GM18517 (cell line): ENCODE results near the gene DCST2.

ENCODE experiments used
- ATAC-seq: cut with Tn5 transposase; IDR thresholded peaks from one replicate; pipeline ENCODE4 v1.9.1; 2021; ENCODE audit warnings: mild to moderate bottlenecking, moderate library complexity; ENCODE audit not compliant: unreplicated experiment

The DCST2 gene

DNA sequence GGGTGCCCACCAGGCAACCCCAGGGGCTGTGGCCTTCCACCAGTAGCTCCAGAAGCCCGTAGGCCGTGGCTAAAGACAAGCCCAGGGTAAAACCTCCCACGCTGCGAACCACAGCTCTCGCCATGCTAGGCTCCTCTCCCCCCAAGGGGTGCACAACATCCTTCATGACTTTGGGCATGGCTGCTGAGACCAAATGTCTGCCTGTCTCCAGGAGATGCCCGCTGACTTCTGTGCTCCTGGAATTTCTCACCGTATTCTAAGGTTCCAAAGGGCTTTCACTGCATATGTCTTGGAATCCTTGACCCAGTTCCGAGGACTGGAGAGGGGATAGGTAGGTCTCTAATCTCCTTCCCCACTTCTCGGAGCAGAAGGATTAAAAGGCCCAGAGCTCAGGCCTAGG is at the start of gene DCST2, which contains the start of gene DCST1:
Gene DCST2 (minus strand): TSS at position 258 of the 400 bp plus-strand sequence. CDS start 80 bp downstream, at position 178.
Gene DCST1 (plus strand): TSS at position 301 of the 400 bp plus-strand sequence. CDS start 213 bp downstream, outside the sequence.
- ATAC-seq = no peak

GRCh38 chr1:155083052-155083541 is 49.5 kb upstream of the DCST2 start:
- no peak for ATAC-seq

- ATAC-seq = no peak
These were observed 48.9 kb upstream of the DCST2 start for GRCh38 chr1:155082301-155083051.

GRCh38 chr1:155081472-155082300 is 48.1 kb upstream of the DCST2 start:
- no peak for ATAC-seq

DNA sequence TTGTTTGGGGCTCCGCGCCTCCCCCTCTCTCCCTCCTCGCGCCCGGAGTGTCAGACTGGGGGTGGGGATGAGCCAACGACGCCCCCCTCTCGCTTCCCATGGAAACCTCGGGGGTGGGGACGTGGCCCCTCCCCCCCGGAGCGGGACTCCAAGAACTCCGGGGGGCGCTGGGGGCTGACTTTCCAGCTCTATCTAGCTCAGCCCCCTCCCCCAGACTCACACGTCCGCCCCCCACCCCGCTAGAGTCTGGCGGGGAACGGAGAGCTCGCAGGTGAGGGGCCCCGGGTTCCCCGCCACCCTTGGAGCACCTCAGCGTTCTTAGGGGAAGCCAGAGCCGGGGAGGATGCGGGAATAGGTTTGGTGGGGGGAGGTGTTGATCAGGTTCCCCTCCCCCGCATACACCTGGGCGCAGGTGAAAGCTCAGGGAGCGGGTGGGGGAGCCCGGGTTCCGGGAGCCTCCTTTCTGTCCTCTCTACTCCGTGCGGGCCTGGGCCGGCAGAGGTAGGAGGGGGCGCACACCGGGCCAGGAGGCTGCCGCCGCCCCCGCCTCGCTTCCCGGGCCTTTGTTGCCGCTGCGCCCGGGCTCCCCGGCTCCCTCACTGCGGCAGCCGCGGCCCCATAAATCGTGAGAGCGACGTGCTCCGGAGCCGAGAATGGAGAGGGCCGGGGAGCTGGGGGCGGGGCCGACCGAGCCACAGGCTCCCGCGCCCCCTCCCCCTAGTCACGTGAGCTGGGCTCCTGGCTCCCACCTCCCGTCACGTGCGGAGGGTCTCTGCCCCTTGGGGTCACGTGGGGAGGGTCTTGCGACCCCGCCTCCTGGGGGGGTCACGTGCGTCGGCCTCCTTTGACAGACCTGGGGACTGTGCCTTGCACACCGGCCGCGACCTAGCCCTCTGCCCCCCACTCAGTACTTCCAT is 47.0 kb upstream of the DCST2 start:
- ATAC-seq = no peak

- no peak for ATAC-seq
These were observed 46.1 kb upstream of the DCST2 start for GRCh38 chr1:155079487-155080311.

- ATAC-seq = no peak
These were observed 45.6 kb upstream of the DCST2 start for GRCh38 chr1:155079210-155079486.

DNA sequence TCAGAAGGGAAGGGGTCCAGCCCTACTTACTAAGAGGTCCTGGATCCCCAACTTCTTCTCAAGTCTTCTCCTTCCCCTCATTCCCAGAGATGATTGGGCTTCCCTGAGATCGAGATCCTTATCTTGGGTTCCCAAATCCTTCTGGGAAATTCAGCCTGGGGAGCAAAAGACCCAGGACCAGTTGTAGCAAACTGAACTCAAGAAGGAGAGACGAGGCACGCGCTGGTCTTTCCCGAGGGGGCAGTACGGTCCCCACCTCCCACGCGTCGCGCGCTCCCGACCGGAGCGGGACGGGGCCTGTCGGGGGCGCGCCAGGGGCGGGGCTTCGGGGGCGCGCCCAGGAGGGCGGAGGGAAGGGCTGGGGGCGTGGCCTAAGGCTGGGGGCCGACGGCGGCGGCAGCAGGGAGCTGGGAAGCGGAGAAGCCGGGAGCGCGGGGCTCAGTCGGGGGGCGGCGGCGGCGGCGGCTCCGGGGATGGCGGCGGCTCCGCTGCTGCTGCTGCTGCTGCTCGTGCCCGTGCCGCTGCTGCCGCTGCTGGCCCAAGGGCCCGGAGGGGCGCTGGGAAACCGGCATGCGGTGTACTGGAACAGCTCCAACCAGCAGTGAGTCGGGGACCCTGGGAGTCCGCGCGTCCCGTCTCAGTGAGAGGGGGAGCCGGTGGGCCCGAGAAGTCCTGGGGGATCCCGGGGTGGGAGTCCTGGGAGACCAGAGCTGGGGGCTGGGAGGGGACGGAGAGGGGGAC is 45.1 kb upstream of the DCST2 start, which contains the start of gene EFNA3:
Gene EFNA3 (plus strand): TSS at position 369 of the 741 bp plus-strand sequence. CDS start 105 bp downstream, at position 474.
- ATAC-seq = no peak

- ATAC-seq = no peak
These were observed 44.3 kb upstream of the DCST2 start for GRCh38 chr1:155077758-155078445.

DNA sequence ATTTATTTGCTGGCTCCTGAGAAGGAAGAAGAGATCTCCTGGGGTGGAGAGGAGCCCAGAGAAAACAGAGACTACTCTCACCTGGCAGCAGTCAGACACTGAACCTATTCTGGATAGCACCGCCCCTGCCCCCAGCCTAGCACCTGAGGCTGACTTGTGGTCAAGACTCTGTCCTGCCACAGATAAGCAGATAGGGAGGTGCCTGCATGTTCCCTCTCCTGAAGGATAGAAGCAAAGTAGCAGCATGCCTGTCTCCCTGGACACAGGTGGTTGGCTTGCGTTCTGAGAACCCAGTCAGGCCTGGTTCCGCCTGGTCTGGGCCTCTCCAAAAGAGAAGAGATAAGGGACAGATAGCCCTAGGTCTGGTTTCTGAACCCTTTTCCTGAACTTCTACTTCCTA is 43.8 kb upstream of the DCST2 start:
- no peak for ATAC-seq

GRCh38 chr1:155076371-155076770 is 42.8 kb upstream of the DCST2 start:
- no peak for ATAC-seq

DNA sequence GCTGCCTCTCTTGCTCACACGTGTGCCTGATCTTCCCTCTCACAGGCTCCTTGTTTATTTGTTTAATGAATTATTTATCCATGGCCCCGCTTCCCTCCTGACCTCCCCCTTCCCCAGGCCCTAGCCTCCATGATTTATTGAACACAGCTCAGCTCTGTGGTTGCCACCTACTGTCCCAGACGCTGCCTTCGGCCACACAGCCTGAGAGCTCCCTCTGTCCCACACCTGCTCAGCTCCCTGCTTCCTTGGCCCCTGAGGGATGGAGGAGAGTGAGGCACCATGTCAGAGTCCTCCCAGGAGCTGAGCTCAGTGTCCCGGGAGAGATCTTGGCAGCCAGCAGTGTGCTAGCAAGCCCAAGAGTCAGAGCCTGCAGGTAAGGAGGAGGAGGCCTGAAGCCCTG is 42.0 kb upstream of the DCST2 start:
- ATAC-seq = no peak

GRCh38 chr1:155073377-155074242 is 40.0 kb upstream of the DCST2 start:
- no peak for ATAC-seq

DNA sequence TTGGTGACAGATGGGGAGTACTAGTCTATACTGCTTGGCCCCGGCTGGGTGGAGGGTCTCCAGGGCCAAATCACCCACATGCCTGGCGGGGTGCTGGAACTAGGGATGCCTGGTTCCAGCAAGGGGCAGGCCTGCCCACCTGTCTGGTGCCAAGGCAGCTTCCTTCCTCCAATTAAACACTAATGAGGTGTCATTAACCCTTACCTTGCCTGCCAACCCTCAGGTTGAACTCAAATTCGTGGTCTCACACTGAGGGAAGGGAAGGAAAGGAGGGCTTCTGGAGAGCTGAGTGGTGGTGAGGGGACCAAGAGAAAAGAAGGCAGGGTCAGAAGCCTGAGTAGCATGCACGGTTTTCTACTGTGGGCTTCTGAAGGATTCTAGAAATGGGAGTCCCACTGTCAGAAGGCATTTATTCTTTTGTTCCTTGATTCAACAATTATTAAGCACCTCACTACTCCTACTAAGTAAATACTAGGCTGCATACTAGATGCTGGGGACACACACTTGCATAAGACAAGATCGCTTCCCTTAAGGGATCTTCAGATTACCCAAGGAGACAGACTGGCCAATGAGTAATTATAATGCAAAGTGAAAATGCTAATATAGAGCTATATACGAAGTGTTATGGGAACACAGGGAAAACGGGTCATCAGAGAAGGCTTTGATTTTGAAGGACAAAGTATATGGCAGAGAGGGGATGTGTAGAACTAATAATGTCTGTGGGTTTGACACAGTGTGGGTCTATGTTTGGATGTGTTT is 39.1 kb upstream of the DCST2 start:
- no peak for ATAC-seq

DNA sequence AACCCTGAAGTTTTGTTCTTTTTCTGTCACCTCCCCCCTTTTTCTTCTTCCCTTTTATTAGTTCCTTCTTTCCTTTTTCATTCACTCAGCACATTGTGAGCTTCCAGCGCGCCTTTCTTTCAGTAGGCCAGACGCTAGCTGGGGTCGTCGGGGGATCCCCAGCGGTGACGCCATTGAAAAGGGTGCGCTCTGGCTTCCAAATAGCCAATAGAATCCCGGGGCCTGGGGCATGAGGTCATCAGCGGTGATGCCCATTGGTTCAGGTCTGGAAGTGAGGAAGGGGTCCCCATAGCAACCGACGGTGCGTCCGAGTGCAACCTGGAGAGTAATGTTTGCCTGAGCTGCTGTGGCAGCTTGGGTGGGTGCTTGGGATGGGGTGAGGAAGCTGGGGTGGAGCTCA is 38.1 kb upstream of the DCST2 start:
- ATAC-seq = no peak

DNA sequence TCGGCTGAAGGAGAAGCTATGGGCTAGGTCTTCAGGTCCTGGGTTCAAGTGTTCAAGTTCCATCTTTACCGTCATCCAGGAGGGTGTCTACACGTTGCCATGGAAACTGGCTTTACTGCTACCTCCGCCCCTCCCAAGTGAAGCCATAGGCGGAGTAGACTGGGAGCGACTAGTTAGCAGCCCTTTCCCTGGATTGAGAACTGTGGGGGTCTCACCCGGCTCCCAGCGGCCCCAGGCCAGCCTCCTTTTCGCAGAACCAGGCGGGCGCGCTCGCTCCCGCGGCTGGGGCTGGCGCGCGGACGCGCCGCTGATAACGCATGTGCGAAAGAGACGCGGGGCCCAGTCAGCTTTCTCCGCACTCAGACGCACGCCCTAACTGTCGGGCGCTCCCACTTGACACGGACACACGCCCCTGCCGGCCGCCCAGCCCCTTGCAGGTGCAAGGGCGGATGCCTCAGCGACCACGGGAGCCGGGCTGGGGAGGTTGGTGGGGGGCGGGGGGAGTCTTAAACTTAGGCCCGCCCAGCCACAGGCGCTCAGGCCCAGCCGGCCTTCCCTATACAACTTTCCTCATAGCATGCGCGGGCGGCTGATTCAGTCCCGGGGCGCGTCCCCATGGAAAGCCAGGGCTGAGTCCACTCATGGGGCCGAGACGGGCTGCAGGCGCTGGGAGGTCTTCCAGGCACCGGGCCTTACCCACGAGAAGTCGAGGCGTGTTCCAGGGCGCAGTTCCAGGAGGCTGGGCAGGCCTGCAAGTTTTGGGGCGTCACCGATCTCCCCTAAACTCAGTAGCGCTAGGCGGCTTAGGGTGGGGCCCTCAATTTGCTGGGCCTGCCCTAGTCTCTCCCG is 37.4 kb upstream of the DCST2 start:
- ATAC-seq = no peak
